ENCODE data around the gene TECPR1.

Gene TECPR1

GRCh38 chr7:98242934-98243333 lies 9.1 kb downstream of the TECPR1 start:
- DNase-seq (ENCODE audit: low read depth in 2 of 2) = no peak

GRCh38 chr7:98242342-98242741 lies 9.7 kb downstream of the TECPR1 start:
- no peak for DNase-seq (ENCODE audit: low read depth in 2 of 2)

GRCh38 chr7:98241674-98242241 lies 10.3 kb downstream of the TECPR1 start:
- no peak for DNase-seq (ENCODE audit: low read depth in 2 of 2)

- DNase-seq (ENCODE audit: low read depth in 2 of 2) = no peak
Measured at GRCh38 chr7:98240961-98241673, 10.9 kb downstream of the TECPR1 start.

- DNase-seq (ENCODE audit: low read depth in 2 of 2) = no peak
Measured at GRCh38 chr7:98238976-98239375, 13.1 kb downstream of the TECPR1 start.

- no peak for DNase-seq (ENCODE audit: low read depth in 2 of 2)
Measured at GRCh38 chr7:98238076-98238475, 14.0 kb downstream of the TECPR1 start.

- no peak for DNase-seq (ENCODE audit: low read depth in 2 of 2)
Measured at GRCh38 chr7:98236355-98237185, 15.5 kb downstream of the TECPR1 start.

GRCh38 chr7:98235901-98236300 lies 16.1 kb downstream of the TECPR1 start:
- DNase-seq (ENCODE audit: low read depth in 2 of 2) = no peak

GRCh38 chr7:98234429-98235147 lies 17.4 kb downstream of the TECPR1 start:
- DNase-seq (ENCODE audit: low read depth in 2 of 2) = no peak

GRCh38 chr7:98233219-98234070 lies 18.6 kb downstream of the TECPR1 start:
- no peak for DNase-seq (ENCODE audit: low read depth in 2 of 2)

- no peak for DNase-seq (ENCODE audit: low read depth in 2 of 2)
Measured at GRCh38 chr7:98232799-98233198, 19.2 kb downstream of the TECPR1 start.

- DNase-seq (ENCODE audit: low read depth in 2 of 2) = no peak
Measured at GRCh38 chr7:98232263-98232585, 19.8 kb downstream of the TECPR1 start.

- DNase-seq (ENCODE audit: low read depth in 2 of 2) = no peak
Measured at GRCh38 chr7:98231493-98232262, 20.4 kb downstream of the TECPR1 start.

- DNase-seq (ENCODE audit: low read depth in 2 of 2) = no peak
Measured at GRCh38 chr7:98230746-98231471, 21.1 kb downstream of the TECPR1 start.

GRCh38 chr7:98229991-98230745 lies 21.9 kb downstream of the TECPR1 start:
- DNase-seq (ENCODE audit: low read depth in 2 of 2) = no peak

- DNase-seq (ENCODE audit: low read depth in 2 of 2) = no peak
Measured at GRCh38 chr7:98229441-98229840, 22.6 kb downstream of the TECPR1 start.

- DNase-seq (ENCODE audit: low read depth in 2 of 2) = no peak
Measured at GRCh38 chr7:98228801-98229200, 23.2 kb downstream of the TECPR1 start.

GRCh38 chr7:98227939-98228338 lies 24.1 kb downstream of the TECPR1 start:
- DNase-seq (ENCODE audit: low read depth in 2 of 2) = no peak

Data from fibroblast of skin of left quadriceps (primary cell).